HCT116 (cell line): ENCODE results near the gene EGF. TPM values are rescaled to one million over a fixed set of nuclear protein-coding genes. Genes with fewer than 3 reads are reported as not detected.

Experiments
- ATAC-seq: fragments of 200-7000 bp; cut with Tn5 transposase; 2 replicates; pipeline ENCODE4 v1.9.1; 2020; ENCODE audit warnings: mild to moderate bottlenecking, moderate library complexity
- BruUV-seq: library from RNA; stranded (reverse); fragments of 400-500 nt; replicated peaks from 2 replicates; lab custom pipeline; 2021; lab: Mats Ljungman, UMichigan
- CTCF ChIA-PET: fragments of 300-600 bp; sonication (Branson Sonifier 250); formaldehyde crosslinking; loops from one replicate; lab custom pipeline; 2021; ENCODE audit warnings: antibody characterized with exemption; lab: Charles Lee
- POLR2A ChIA-PET: fragments of 300-600, 350-600 bp; sonication (Branson Sonifier 250); formaldehyde crosslinking; loops from one replicate; lab custom pipeline; 2021; ENCODE audit warnings: antibody characterized with exemption; lab: Charles Lee
- RAD21 ChIA-PET, 2 experiments: fragments of 300-600 bp; sonication (Branson Sonifier 250); formaldehyde crosslinking; loops; one replicate each; lab custom pipeline; 2023; ENCODE audit warnings: low total read pairs in 2 of 2; ENCODE audit not compliant: uncharacterized antibody in 2 of 2, unreplicated experiment in 2 of 2, low non-redundant PET in 1 of 2; lab: Charles Lee
- DNase-seq: peaks from one replicate; pipeline ENCODE4 v3.0.0-alpha.2; 2010; ENCODE audit warnings: low read depth, low spot score
- H2AFZ ChIP-seq: fragments of 200-600 bp; shearing (Covaris generic), sonication (generic); 2 replicates; pipeline ENCODE4 v1.6.1; 2017; ENCODE audit warnings: low read depth, mixed run types, mixed read lengths, antibody characterized with exemption, low read length; ENCODE audit not compliant: poor library complexity, severe bottlenecking
- H3K27ac ChIP-seq: 2 replicates; pipeline ENCODE4 v1.5.1; 2012; ENCODE audit warnings: low read depth, low read length
- H3K27me3 ChIP-seq: fragments of 200-600 bp; sonication (generic); 2 replicates; pipeline ENCODE4 v1.6.1; 2016; ENCODE audit warnings: mixed run types, low read length, mixed read lengths; ENCODE audit not compliant: insufficient read depth
- H3K36me3 ChIP-seq, 2 experiments: fragments of 200-500 bp in 1 of 2; fragments of 200-600 bp in 1 of 2; sonication (Bioruptor generic) in 1 of 2; sonication (generic) in 1 of 2; 2 replicates each; pipeline versions ENCODE4 v1.5.1 to v1.6.1; 2014 to 2016; ENCODE audit warnings: low read length in 2 of 2, inconsistent platforms in 1 of 2, mixed read lengths in 1 of 2, mixed run types in 1 of 2; ENCODE audit not compliant: insufficient read depth in 2 of 2, control insufficient read depth in 1 of 2
- H3K4me1 ChIP-seq, 2 experiments: fragments of 200-600 bp in 1 of 2; sonication (generic) in 1 of 2; 2 replicates each; pipeline versions ENCODE4 v1.5.1 to v1.6.1; 2012 to 2017; ENCODE audit warnings: low read length in 2 of 2, inconsistent platforms in 1 of 2, mild to moderate bottlenecking in 1 of 2, mixed read lengths in 1 of 2, mixed run types in 1 of 2, moderate library complexity in 1 of 2; ENCODE audit not compliant: insufficient read depth in 2 of 2, control insufficient read depth in 1 of 2
- H3K4me2 ChIP-seq: fragments of 200-600 bp; sonication (generic); 2 replicates; pipeline ENCODE4 v1.6.1; 2017; ENCODE audit warnings: mixed run types, low read length, mixed read lengths
- H3K4me3 ChIP-seq, 2 experiments: fragments of 200-600 bp in 1 of 2; sonication (generic) in 1 of 2; replicated peaks in 1 of 2; 2 replicates each; pipeline ENCODE4 v1.5.1; 2011 to 2016; ENCODE audit warnings: low read length in 2 of 2, control low read depth in 1 of 2, low read depth in 1 of 2, mild to moderate bottlenecking in 1 of 2, mixed read lengths in 1 of 2, mixed run types in 1 of 2
- H3K79me2 ChIP-seq: fragments of 200-600 bp; sonication (generic); 2 replicates; pipeline ENCODE4 v1.6.1; 2017; ENCODE audit warnings: mild to moderate bottlenecking, mixed run types, low read length, moderate library complexity, mixed read lengths; ENCODE audit not compliant: insufficient read depth
- H3K9ac ChIP-seq: fragments of 200-600 bp; sonication (generic); 2 replicates; pipeline ENCODE4 v1.6.1; 2016; ENCODE audit warnings: low read length, mixed read lengths
- H3K9me2 ChIP-seq: fragments of 200-600 bp; sonication (generic), shearing (Covaris generic); 2 replicates; pipeline ENCODE4 v1.6.1; 2017; ENCODE audit warnings: mixed run types, mild to moderate bottlenecking, moderate library complexity; ENCODE audit not compliant: insufficient read depth
- H3K9me3 ChIP-seq, 2 experiments: fragments of 200-500 bp in 1 of 2; fragments of 200-600 bp in 1 of 2; sonication (Bioruptor generic) in 1 of 2; sonication (generic) in 1 of 2; 2 replicates each; pipeline ENCODE4 v1.6.1; 2014 to 2017; ENCODE audit warnings: low read length in 2 of 2, mixed read lengths in 2 of 2, inconsistent platforms in 1 of 2, low read depth in 1 of 2, mild to moderate bottlenecking in 1 of 2, mixed run types in 1 of 2, moderate library complexity in 1 of 2; ENCODE audit not compliant: control insufficient read depth in 1 of 2, insufficient read depth in 1 of 2
- H4K20me1 ChIP-seq: fragments of 200-600 bp; sonication (generic), shearing (Covaris generic); 2 replicates; pipeline ENCODE4 v1.6.1; 2017; ENCODE audit warnings: mixed run types, mild to moderate bottlenecking, moderate library complexity; ENCODE audit not compliant: insufficient read depth
- ATF3 ChIP-seq: IDR thresholded peaks from 2 replicates; pipeline ENCODE4 v1.6.1; 2012
- CEBPB ChIP-seq: IDR thresholded peaks from 2 replicates; pipeline ENCODE4 v1.6.1; 2012; ENCODE audit warnings: low read depth
- EGR1 ChIP-seq: IDR thresholded peaks from 2 replicates; pipeline ENCODE4 v1.6.1; 2012; ENCODE audit warnings: low read depth
- ELF1 ChIP-seq: IDR thresholded peaks from 2 replicates; pipeline ENCODE4 v1.6.1; 2012; ENCODE audit warnings: low read depth, borderline replicate concordance
- EZH2 ChIP-seq: fragments of 200-600 bp; sonication (generic); IDR thresholded peaks from 2 replicates; pipeline ENCODE4 v1.6.1; 2017; ENCODE audit warnings: antibody characterized with exemption, mixed run types
- EZH2phosphoT487 ChIP-seq: fragments of 200-600 bp; IDR thresholded peaks from 2 replicates; pipeline ENCODE4 v1.6.1; 2018; ENCODE audit warnings: antibody characterized with exemption, borderline replicate concordance
- FOSL1 ChIP-seq: IDR thresholded peaks from 2 replicates; pipeline ENCODE4 v1.6.1; 2012; ENCODE audit warnings: low read depth
- MAX ChIP-seq: IDR thresholded peaks from 2 replicates; pipeline ENCODE4 v1.6.1; 2012
- POLR2A ChIP-seq: IDR thresholded peaks from 2 replicates; pipeline ENCODE4 v1.7.0; 2011; ENCODE audit warnings: borderline replicate concordance; ENCODE audit not compliant: insufficient read depth, insufficient read length; ENCODE audit errors: extremely low read depth
- POLR2AphosphoS5 ChIP-seq: IDR thresholded peaks from 2 replicates; pipeline ENCODE4 v1.6.1; 2011; ENCODE audit warnings: mild to moderate bottlenecking, low read depth, low read length, moderate library complexity
- RAD21 ChIP-seq: IDR thresholded peaks from 2 replicates; pipeline ENCODE4 v1.6.1; 2012; ENCODE audit warnings: low read depth, mild to moderate bottlenecking
- REST ChIP-seq: IDR thresholded peaks from 2 replicates; pipeline ENCODE4 v1.6.1; 2012; ENCODE audit warnings: low read depth
- SIN3A ChIP-seq: IDR thresholded peaks from 2 replicates; pipeline ENCODE4 v1.6.1; 2012; ENCODE audit warnings: low read depth
- SP1 ChIP-seq: IDR thresholded peaks from 2 replicates; pipeline ENCODE4 v1.6.1; 2012; ENCODE audit warnings: low read depth
- SRF ChIP-seq: IDR thresholded peaks from 2 replicates; pipeline ENCODE4 v1.6.1; 2012; ENCODE audit warnings: low read depth
- TCF7L2 ChIP-seq: IDR thresholded peaks from 2 replicates; pipeline ENCODE4 v1.7.0; 2011; ENCODE audit warnings: borderline replicate concordance, inconsistent platforms; ENCODE audit not compliant: insufficient read depth, insufficient read length; ENCODE audit errors: extremely low read depth
- YY1 ChIP-seq: IDR thresholded peaks from 2 replicates; pipeline ENCODE4 v1.6.1; 2011; ENCODE audit warnings: low read length, low read depth, moderate library complexity, mild to moderate bottlenecking; ENCODE audit not compliant: insufficient replicate concordance; ENCODE audit errors: extremely low read depth
- ZBTB33 ChIP-seq: IDR thresholded peaks from 2 replicates; pipeline ENCODE4 v1.6.1; 2011; ENCODE audit warnings: mild to moderate bottlenecking, low read length, moderate library complexity; ENCODE audit not compliant: insufficient replicate concordance; ENCODE audit errors: extremely low read depth
- ZFX ChIP-seq: fragments of 450-650 bp; IDR thresholded peaks from 2 replicates; pipeline ENCODE4 v1.6.1; 2017
- intact Hi-C: fragments of 100-400 bp; cut with micrococcal nuclease; formaldehyde crosslinking; loops from 2 replicates; pipeline ENCODE4 v1.10.0; 2022
- total RNA-seq: library from RNA; stranded (reverse); gene quantifications from one replicate; pipeline ENCODE4 v1.2.1, GENCODE V29; 2021; ENCODE audit not compliant: unreplicated experiment

EGF gene
- total RNA-seq, 1 experiment from 2014 or later = 0.57 TPM

GRCh38 chr4:110055158-110055768 lies 142.6 kb downstream of the EGF start:
- Histone ChIP-seq H3K4me1 (peaks cover 0 to 6% of the 10 kb centered on the region in 2 experiments; a peak in 3 of 4 replicates), H3K79me2 (no peaks in the 10 kb centered on the region), H3K27ac (no peak overlapping the region), H3K9me3 (no peaks in the 10 kb centered on the region), H2AFZ (no peak overlapping the region), H3K4me2 (no peak overlapping the region), H3K27me3 (no peaks in the 10 kb centered on the region), H3K4me3 (no peak overlapping the region), H4K20me1 (no peaks in the 10 kb centered on the region), H3K9ac (no peak overlapping the region), H3K36me3 (no peaks in the 10 kb centered on the region), H3K9me2 (no peaks in the 10 kb centered on the region)
- ChIA-PET RAD21 (no interaction called here), POLR2A (no interaction called here), CTCF (no interaction called here)
- TF ChIP-seq YY1 (no peak), SRF (no peak), MAX (no peak), ELF1 (no peak), EZH2 (no peak), ATF3 (no peak), REST (no peak), SP1 (no peak), ZFX (no peak), EZH2phosphoT487 (no peak), FOSL1 (no peak), CEBPB (no peak), POLR2A (no peak), TCF7L2 (no peak), POLR2AphosphoS5 (no peak), RAD21 (no peak), EGR1 (no peak), ZBTB33 (no peak), SIN3A (no peak)
- intact Hi-C loops = no loop called here
- no TSS peak for BruUV-seq
- DNase-seq = no peak
- ATAC-seq = no peak
